H1 (cell line): Measurements from ENCODE around the gene SLIT3. TPM values are rescaled to one million over a fixed set of nuclear protein-coding genes. Genes with fewer than 3 reads are reported as not detected.

Experiments used
- CTCF ChIA-PET: fragments of 300-600 bp; sonication (Branson Sonifier 250); formaldehyde crosslinking; loops from one replicate; lab custom pipeline; 2021; ENCODE audit not compliant: partially characterized antibody; lab: Charles Lee
- POLR2A ChIA-PET: fragments of 300-600 bp; sonication (Branson Sonifier 250); formaldehyde crosslinking; loops from one replicate; lab custom pipeline; 2021; ENCODE audit warnings: inconsistent platforms; ENCODE audit not compliant: partially characterized antibody; lab: Charles Lee
- DNase-seq, 2 experiments: peaks; one replicate each; pipeline versions ENCODE4 v3.0.0 to v3.0.0-alpha.2; 2010 to 2022; ENCODE audit warnings: low spot score in 2 of 2, low read depth in 1 of 2, mixed read lengths in 1 of 2
- FAIRE-seq: peaks from 2 replicates; lab custom pipeline; 2011; peaks lifted over from hg19 to GRCh38; lab: Jason Lieb, UNC
- H2AFZ ChIP-seq: 2 replicates; pipeline ENCODE4 v1.8.1; 2012; ENCODE audit warnings: low read length, inconsistent platforms
- H2AK5ac ChIP-seq: 2 replicates; pipeline ENCODE4 v1.6.1; 2013; ENCODE audit warnings: low read depth, low read length
- H2BK120ac ChIP-seq: replicated peaks from 2 replicates; pipeline ENCODE3; 2013; ENCODE audit warnings: low read depth, low read length, inconsistent platforms
- H2BK12ac ChIP-seq: 2 replicates; pipeline ENCODE4 v1.6.1; 2013; ENCODE audit warnings: low read depth, low read length
- H2BK15ac ChIP-seq: 2 replicates; pipeline ENCODE4 v1.6.1; 2013; ENCODE audit warnings: low read length
- H2BK20ac ChIP-seq: 2 replicates; pipeline ENCODE4 v1.6.1; 2013; ENCODE audit warnings: low read length
- H2BK5ac ChIP-seq: 2 replicates; pipeline ENCODE4 v1.6.1; 2013; ENCODE audit warnings: low read depth, low read length
- H3K14ac ChIP-seq: 2 replicates; pipeline ENCODE4 v1.6.1; 2013; ENCODE audit warnings: inconsistent platforms; ENCODE audit not compliant: insufficient read length
- H3K18ac ChIP-seq: 2 replicates; pipeline ENCODE4 v1.6.1; 2013; ENCODE audit warnings: low read length; ENCODE audit errors: extremely low read depth
- H3K23ac ChIP-seq: 2 replicates; pipeline ENCODE4 v1.6.1; 2013; ENCODE audit warnings: inconsistent platforms; ENCODE audit not compliant: insufficient read length
- H3K23me2 ChIP-seq: 2 replicates; pipeline ENCODE4 v1.6.1; 2013; ENCODE audit warnings: low read depth, low read length
- H3K27ac ChIP-seq: 2 replicates; pipeline ENCODE4 v1.6.1; 2011; ENCODE audit warnings: low read depth, low read length, inconsistent platforms
- H3K27me3 ChIP-seq, 4 experiments: replicated peaks in 1 of 4; 1 replicate in 1 of 4; 2 replicates in 3 of 4; pipeline versions ENCODE4 v1.6.1 to v1.8.1; 2011 to 2013; ENCODE audit warnings: low read length in 3 of 4, mild to moderate bottlenecking in 3 of 4, inconsistent platforms in 2 of 4, mixed read lengths in 2 of 4, moderate library complexity in 1 of 4; ENCODE audit not compliant: control insufficient read depth in 3 of 4, insufficient read depth in 3 of 4; ENCODE audit errors: extremely low read depth in 1 of 4
- H3K36me3 ChIP-seq, 4 experiments: 2 replicates each; pipeline versions ENCODE4 v1.6.1 to v1.8.1; 2011 to 2013; ENCODE audit warnings: mild to moderate bottlenecking in 4 of 4, low read length in 3 of 4, moderate library complexity in 2 of 4, control low read depth in 1 of 4, inconsistent platforms in 1 of 4; ENCODE audit not compliant: insufficient read depth in 4 of 4, control insufficient read depth in 2 of 4
- H3K4ac ChIP-seq: replicated peaks from 2 replicates; pipeline ENCODE3; 2013; ENCODE audit warnings: low read length, low read depth, mixed read lengths, inconsistent platforms; ENCODE audit not compliant: insufficient read length
- H3K4me1 ChIP-seq, 4 experiments: replicated peaks in 1 of 4; 1 replicate in 1 of 4; 2 replicates in 3 of 4; pipeline versions ENCODE4 v1.6.1 to v1.8.1; 2011 to 2013; ENCODE audit warnings: low read length in 3 of 4, inconsistent platforms in 2 of 4, mixed read lengths in 1 of 4; ENCODE audit not compliant: insufficient read depth in 4 of 4, control insufficient read depth in 3 of 4
- H3K4me2 ChIP-seq, 2 experiments: 2 replicates each; pipeline versions ENCODE4 v1.6.1 to v1.8.1; 2011 to 2013; ENCODE audit warnings: low read depth in 2 of 2, low read length in 2 of 2, control low read depth in 1 of 2, inconsistent platforms in 1 of 2, mild to moderate bottlenecking in 1 of 2; ENCODE audit not compliant: insufficient read depth in 1 of 2
- H3K4me3 ChIP-seq, 4 experiments: fragments of 200-600, 300-600 bp in 1 of 4; sonication (generic), shearing (Covaris generic), sonication (Bioruptor Twin) in 1 of 4; 2 replicates each; pipeline versions ENCODE4 v1.5.1 to v1.8.1; 2011 to 2016; ENCODE audit warnings: low read length in 4 of 4, low read depth in 3 of 4, control low read depth in 2 of 4, inconsistent platforms in 2 of 4, mild to moderate bottlenecking in 2 of 4, mixed read lengths in 1 of 4, moderate library complexity in 1 of 4; ENCODE audit not compliant: insufficient read depth in 2 of 4; ENCODE audit errors: extremely low read depth in 1 of 4
- H3K56ac ChIP-seq: replicated peaks from 2 replicates; pipeline ENCODE3; 2013; ENCODE audit warnings: low read depth, mild to moderate bottlenecking, mixed read lengths, low read length, inconsistent platforms; ENCODE audit not compliant: insufficient read length
- H3K79me1 ChIP-seq: 2 replicates; pipeline ENCODE4 v1.6.1; 2013; ENCODE audit warnings: low read depth, low read length, control low read depth
- H3K79me2 ChIP-seq, 2 experiments: 2 replicates each; pipeline versions ENCODE4 v1.6.1 to v1.8.1; 2012 to 2013; ENCODE audit warnings: low read length in 2 of 2, mild to moderate bottlenecking in 2 of 2, inconsistent platforms in 1 of 2; ENCODE audit not compliant: insufficient read depth in 2 of 2, control insufficient read depth in 1 of 2
- H3K9ac ChIP-seq, 4 experiments: replicated peaks in 1 of 4; 1 replicate in 1 of 4; 2 replicates in 3 of 4; pipeline versions ENCODE4 v1.6.1 to v1.8.1; 2011 to 2013; ENCODE audit warnings: low read depth in 3 of 4, low read length in 3 of 4, control low read depth in 2 of 4, mild to moderate bottlenecking in 2 of 4, moderate library complexity in 2 of 4, inconsistent platforms in 1 of 4; ENCODE audit errors: extremely low read depth in 1 of 4
- H3K9me3 ChIP-seq, 2 experiments: 2 replicates each; pipeline versions ENCODE4 v1.6.1 to v1.8.1; 2012 to 2013; ENCODE audit warnings: mild to moderate bottlenecking in 2 of 2, moderate library complexity in 2 of 2, control low read depth in 1 of 2, inconsistent platforms in 1 of 2, low read depth in 1 of 2, low read length in 1 of 2, mixed read lengths in 1 of 2; ENCODE audit not compliant: insufficient read depth in 2 of 2
- H4K20me1 ChIP-seq, 2 experiments: replicated peaks in 1 of 2; 2 replicates each; pipeline versions ENCODE3 to v1.8.1; 2011 to 2013; ENCODE audit warnings: inconsistent platforms in 2 of 2, low read length in 2 of 2, mild to moderate bottlenecking in 1 of 2; ENCODE audit not compliant: insufficient read depth in 2 of 2, control insufficient read depth in 1 of 2
- H4K5ac ChIP-seq: 2 replicates; pipeline ENCODE4 v1.6.1; 2013; ENCODE audit warnings: low read length, low read depth, mixed read lengths, inconsistent platforms; ENCODE audit not compliant: insufficient read length
- H4K8ac ChIP-seq: 2 replicates; pipeline ENCODE4 v1.8.0; 2013; ENCODE audit warnings: mild to moderate bottlenecking, moderate library complexity, low read length, inconsistent platforms; ENCODE audit not compliant: insufficient read depth; ENCODE audit errors: extremely low read depth
- H4K91ac ChIP-seq: replicated peaks from 2 replicates; pipeline ENCODE3; 2013; ENCODE audit warnings: low read length, mixed read lengths, inconsistent platforms; ENCODE audit not compliant: insufficient read length
- CBX5 ChIP-seq: fragments of 300-800, 300-1000 bp; sonication (generic); IDR thresholded peaks from 2 replicates; pipeline ENCODE4 v1.7.1; 2016; ENCODE audit warnings: antibody characterized with exemption, low read length, low read depth
- CBX8 ChIP-seq: fragments of 300-800, 300-1000 bp; sonication (generic); IDR thresholded peaks from 2 replicates; pipeline ENCODE4 v1.7.1; 2016; ENCODE audit warnings: low read depth, low read length, borderline replicate concordance
- CEBPB ChIP-seq: IDR thresholded peaks from 2 replicates; pipeline ENCODE4 v1.6.1; 2012; ENCODE audit warnings: low read depth, low read length
- CHD2 ChIP-seq: IDR thresholded peaks from 2 replicates; pipeline ENCODE4 v1.6.1; 2012; ENCODE audit warnings: low read length, improper control_type of control experiment
- HDAC6 ChIP-seq: IDR thresholded peaks from one replicate; pipeline ENCODE4 v1.7.1; 2012; ENCODE audit warnings: low read depth, mild to moderate bottlenecking, inconsistent platforms, low read length, moderate library complexity
- NRF1 ChIP-seq: IDR thresholded peaks from 2 replicates; pipeline ENCODE4 v1.6.1; 2011; ENCODE audit warnings: mild to moderate bottlenecking, low read depth, low read length, improper control_type of control experiment
- POLR2A ChIP-seq, 2 experiments: IDR thresholded peaks; 1 replicate in 1 of 2; 2 replicates in 1 of 2; pipeline ENCODE4 v1.6.1; 2011; ENCODE audit warnings: low read depth in 2 of 2, low read length in 2 of 2, mild to moderate bottlenecking in 2 of 2; ENCODE audit errors: control extremely low read depth in 1 of 2
- POLR2AphosphoS5 ChIP-seq: IDR thresholded peaks from 2 replicates; pipeline ENCODE4 v1.6.1; 2011; ENCODE audit warnings: low read depth, low read length
- POU5F1 ChIP-seq: IDR thresholded peaks from 2 replicates; pipeline ENCODE4 v1.6.1; 2011; ENCODE audit warnings: low read depth, mild to moderate bottlenecking, low read length, moderate library complexity
- RNF2 ChIP-seq: fragments of 200-900, 300-1000 bp; sonication (generic); IDR thresholded peaks from 2 replicates; pipeline ENCODE4 v1.7.1; 2016; ENCODE audit warnings: borderline replicate concordance, low read depth, mild to moderate bottlenecking, antibody characterized with exemption, low read length; ENCODE audit not compliant: poor library complexity, severe bottlenecking; ENCODE audit errors: missing control alignments
- SP1 ChIP-seq: IDR thresholded peaks from 2 replicates; pipeline ENCODE4 v1.6.1; 2011; ENCODE audit warnings: low read depth, low read length
- SRF ChIP-seq: IDR thresholded peaks from 2 replicates; pipeline ENCODE4 v1.6.1; 2011; ENCODE audit warnings: mild to moderate bottlenecking, low read depth, low read length, moderate library complexity
- SUZ12 ChIP-seq: fragments of 200-600 bp; sonication (generic); IDR thresholded peaks from 2 replicates; pipeline ENCODE4 v1.6.1; 2012; ENCODE audit warnings: mild to moderate bottlenecking, inconsistent platforms, low read length, moderate library complexity, mixed read lengths
- TAF1 ChIP-seq: IDR thresholded peaks from 2 replicates; pipeline ENCODE4 v1.6.1; 2011; ENCODE audit warnings: mild to moderate bottlenecking, low read depth, low read length
- ZNF274 ChIP-seq: IDR thresholded peaks from 2 replicates; pipeline ENCODE4 v1.7.0; 2012; ENCODE audit warnings: low read length, borderline replicate concordance; ENCODE audit errors: extremely low read depth
- WGBS, 2 experiments: shearing (Covaris generic) in 1 of 2; methylation state at CpG; one replicate each; pipeline versions ENCODE4 v1.1.6 to v1.1.7; 2013 to 2015; ENCODE audit warnings: low lambda C conversion rate in 2 of 2, mixed read lengths in 2 of 2, inconsistent platforms in 1 of 2, low coverage in 1 of 2, missing lambda C conversion rate in 1 of 2; ENCODE audit not compliant: insufficient replicate concordance in 2 of 2, insufficient coverage in 1 of 2, insufficient read length in 1 of 2; ENCODE audit errors: extremely low coverage in 1 of 2, missing lambda C conversion rate in 1 of 2; 5-methylcytosine and 5-hydroxymethylcytosine counted together
- polyA plus RNA-seq, 7 experiments: library from polyadenylated mRNA; depleted of rRNA in 3 of 7; stranded (reverse) in 5 of 7; unstranded in 2 of 7; fragments of >200 nt in 5 of 7; fragments of 200-250 nt in 2 of 7; gene quantifications; 1 replicate in 5 of 7; 2 replicates in 1 of 7; 4 replicates in 1 of 7; pipeline versions ENCODE4 v1.2.1 to v1.2.3, GENCODE V29; 2011 to 2013; ENCODE audit warnings: missing spikeins in 2 of 7, mixed read lengths in 2 of 7
- total RNA-seq: library from RNA; stranded (reverse); fragmentation: NEBNext Ultra II Directional; extraction: Animal tissue kit (Norgen Biotek cat#: 25700); gene quantifications from 2 replicates; pipeline ENCODE4 v1.2.1, GENCODE V29; 2021

Gene SLIT3
- total and polyA plus RNA-seq, 2 of the 8 experiments (the other 6 are each of a cell fraction or from before 2014, with no cell fraction given), result 1.1 to 1.2 TPM

GRCh38 chr5:168948746-168949145 is 352.2 kb downstream of the SLIT3 start:
- Histone ChIP-seq H2BK120ac (no peak overlapping the region), H3K79me2 (no peaks in the 10 kb centered on the region), H3K4me2 (no peak overlapping the region), H3K23ac (no peak overlapping the region), H3K9me3 (no peaks in the 10 kb centered on the region), H3K79me1 (no peaks in the 10 kb centered on the region), H2AFZ (no peak overlapping the region), H2BK5ac (no peak overlapping the region), H2AK5ac (no peak overlapping the region), H3K27me3 (no peaks in the 10 kb centered on the region), H3K4me1 (peaks cover 0 to 2% (median under 1%) of the 10 kb centered on the region in 4 experiments; a peak in 3 of 7 replicates), H3K27ac (no peak overlapping the region), H2BK20ac (no peak overlapping the region), H3K18ac (no peak overlapping the region), H3K4me3 (no peak overlapping the region), H4K20me1 (no peaks in the 10 kb centered on the region), H3K4ac (no peak overlapping the region), H4K5ac (no peak overlapping the region), H4K91ac (no peak overlapping the region), H4K8ac (no peak overlapping the region), H2BK12ac (no peak overlapping the region), H3K36me3 (no peaks in the 10 kb centered on the region), H3K23me2 (no peaks in the 10 kb centered on the region), H2BK15ac (no peak overlapping the region), H3K56ac (no peak overlapping the region), H3K14ac (no peak overlapping the region), H3K9ac (no peak overlapping the region; a peak in 1 of 7 replicates)
- ChIA-PET CTCF (interaction anchor here (0.5 to 4.7 kb wide), 12 partner anchors 9 to 634 kb away, joined by 3 to 60 read pairs (median 4); partner anchors contain the start of gene SLIT3), POLR2A (no interaction called here)
- no peak for FAIRE-seq
- DNase-seq, result no peak
- 82% methylated on average over 3 of the region's 3 CpGs; no CpG with 5 or more reads in 1 of the 2 experiments for WGBS, 2 experiments
- TF ChIP-seq CEBPB (no peak), SUZ12 (no peak), HDAC6 (no peak), CBX8 (no peak), POLR2AphosphoS5 (no peak), POU5F1 (no peak), ZNF274 (no peak), CHD2 (no peak), SP1 (no peak), CBX5 (no peak), TAF1 (no peak), NRF1 (no peak), POLR2A (IDR thresholded peaks at IDR 0.05; ENCODE audit: control extremely low read depth in 1 of 2, low read depth in 2 of 2, low read length in 2 of 2) (no peak), SRF (no peak), RNF2 (no peak)
